GM23338 (cell line): ENCODE results near the gene S100A8.

Experiments
- CREB1 ChIP-seq: fragments of 250-450 bp; sonication (Bioruptor Pico); IDR thresholded peaks from 2 replicates; pipeline ENCODE4 v1.5.0; 2020; ENCODE audit warnings: low read depth, mild to moderate bottlenecking, moderate library complexity
- ETS1 ChIP-seq: IDR thresholded peaks from 2 replicates; pipeline ENCODE4 v1.6.1; 2016; ENCODE audit warnings: antibody characterized with exemption
- EZH2 ChIP-seq: fragments of 200-600 bp; sonication (generic); IDR thresholded peaks from one replicate; pipeline ENCODE4 v1.8.0; 2017; ENCODE audit warnings: antibody characterized with exemption, mild to moderate bottlenecking, low read depth; ENCODE audit not compliant: unreplicated experiment
- EZH2phosphoT487 ChIP-seq: fragments of 200-600 bp; sonication (generic); IDR thresholded peaks from one replicate; pipeline ENCODE4 v1.8.1; 2018; ENCODE audit warnings: antibody characterized with exemption; ENCODE audit not compliant: unreplicated experiment
- JUNB ChIP-seq: IDR thresholded peaks from one replicate; pipeline ENCODE4 v1.6.1; 2016; ENCODE audit warnings: antibody characterized with exemption; ENCODE audit not compliant: unreplicated experiment
- NANOG ChIP-seq: IDR thresholded peaks from 2 replicates; pipeline ENCODE4 v1.6.1; 2016; ENCODE audit warnings: antibody characterized with exemption, borderline replicate concordance
- POLR2AphosphoS5 ChIP-seq: IDR thresholded peaks from 2 replicates; pipeline ENCODE4 v1.6.1; 2016; ENCODE audit warnings: antibody characterized with exemption, low read depth
- REST ChIP-seq: IDR thresholded peaks from one replicate; pipeline ENCODE4 v1.6.1; 2018; ENCODE audit warnings: antibody characterized with exemption; ENCODE audit not compliant: unreplicated experiment
- STAT1 ChIP-seq: IDR thresholded peaks from one replicate; pipeline ENCODE4 v1.6.1; 2016; ENCODE audit warnings: antibody characterized with exemption; ENCODE audit not compliant: unreplicated experiment
- ZNF114 ChIP-seq: fragments of 250-450 bp; sonication (Bioruptor Pico); IDR thresholded peaks from 2 replicates; pipeline ENCODE4 v1.5.0; 2020; ENCODE audit warnings: mild to moderate bottlenecking, moderate library complexity
- ZNF331 ChIP-seq: fragments of 250-450 bp; sonication (Bioruptor Pico); IDR thresholded peaks from 2 replicates; pipeline ENCODE4 v1.5.0; 2020; ENCODE audit warnings: low read depth, mild to moderate bottlenecking, moderate library complexity
- TF ChIP-seq, protein P1 (sequence below), 2 experiments: fragments of 200-600 bp in 1 of 2; sonication (generic) in 1 of 2; conservative IDR thresholded peaks; 2 replicates each; pipeline versions ENCODE4 v1.5.1 to v1.6.1; 2016 to 2017; ENCODE audit warnings: antibody characterized with exemption in 2 of 2, low read depth in 2 of 2, mild to moderate bottlenecking in 2 of 2, moderate library complexity in 1 of 2
- TF ChIP-seq, protein P2 (sequence below): fragments of 250-450 bp; sonication (Bioruptor Pico); IDR thresholded peaks from 2 replicates; pipeline ENCODE4 v1.5.0; 2020; ENCODE audit warnings: mild to moderate bottlenecking, moderate library complexity

DNA sequence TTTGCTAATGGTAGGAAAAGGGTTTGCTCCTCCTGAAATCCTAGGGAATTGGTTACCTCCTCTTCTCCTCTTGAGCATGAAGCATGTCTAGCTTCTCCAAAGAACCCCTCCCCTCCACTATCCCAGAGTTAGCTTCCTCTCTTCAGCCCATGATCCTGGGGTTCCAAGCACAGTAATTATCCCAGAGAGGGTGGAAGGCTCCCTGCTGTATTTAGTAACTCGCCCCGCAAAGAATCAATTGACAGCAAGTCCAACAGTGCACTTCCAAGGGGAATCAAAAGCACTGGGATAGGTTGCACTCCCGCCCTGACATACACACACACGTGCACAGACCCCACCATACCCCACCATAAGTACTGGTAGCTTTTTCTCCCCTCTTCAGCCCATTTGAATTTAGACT, 3.1 kb downstream of the S100A8 start:
- TF ChIP-seq, protein P1, sequence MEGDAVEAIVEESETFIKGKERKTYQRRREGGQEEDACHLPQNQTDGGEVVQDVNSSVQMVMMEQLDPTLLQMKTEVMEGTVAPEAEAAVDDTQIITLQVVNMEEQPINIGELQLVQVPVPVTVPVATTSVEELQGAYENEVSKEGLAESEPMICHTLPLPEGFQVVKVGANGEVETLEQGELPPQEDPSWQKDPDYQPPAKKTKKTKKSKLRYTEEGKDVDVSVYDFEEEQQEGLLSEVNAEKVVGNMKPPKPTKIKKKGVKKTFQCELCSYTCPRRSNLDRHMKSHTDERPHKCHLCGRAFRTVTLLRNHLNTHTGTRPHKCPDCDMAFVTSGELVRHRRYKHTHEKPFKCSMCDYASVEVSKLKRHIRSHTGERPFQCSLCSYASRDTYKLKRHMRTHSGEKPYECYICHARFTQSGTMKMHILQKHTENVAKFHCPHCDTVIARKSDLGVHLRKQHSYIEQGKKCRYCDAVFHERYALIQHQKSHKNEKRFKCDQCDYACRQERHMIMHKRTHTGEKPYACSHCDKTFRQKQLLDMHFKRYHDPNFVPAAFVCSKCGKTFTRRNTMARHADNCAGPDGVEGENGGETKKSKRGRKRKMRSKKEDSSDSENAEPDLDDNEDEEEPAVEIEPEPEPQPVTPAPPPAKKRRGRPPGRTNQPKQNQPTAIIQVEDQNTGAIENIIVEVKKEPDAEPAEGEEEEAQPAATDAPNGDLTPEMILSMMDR (conservative IDR thresholded peaks at IDR 0.05; ENCODE audit: low read depth in 2 of 2) = no peak
- TF ChIP-seq CREB1 (CRISPR knock-in tag) = no peak
- no peak for TF ChIP-seq EZH2
- no peak for TF ChIP-seq NANOG
- TF ChIP-seq POLR2AphosphoS5 = no peak
- no peak for TF ChIP-seq EZH2phosphoT487
- TF ChIP-seq ETS1 = no peak
- no peak for TF ChIP-seq REST
- no peak for TF ChIP-seq ZNF114
- TF ChIP-seq STAT1 = no peak
- no peak for TF ChIP-seq ZNF331 (CRISPR knock-in tag)
- no peak for TF ChIP-seq JUNB
- TF ChIP-seq, protein P2, sequence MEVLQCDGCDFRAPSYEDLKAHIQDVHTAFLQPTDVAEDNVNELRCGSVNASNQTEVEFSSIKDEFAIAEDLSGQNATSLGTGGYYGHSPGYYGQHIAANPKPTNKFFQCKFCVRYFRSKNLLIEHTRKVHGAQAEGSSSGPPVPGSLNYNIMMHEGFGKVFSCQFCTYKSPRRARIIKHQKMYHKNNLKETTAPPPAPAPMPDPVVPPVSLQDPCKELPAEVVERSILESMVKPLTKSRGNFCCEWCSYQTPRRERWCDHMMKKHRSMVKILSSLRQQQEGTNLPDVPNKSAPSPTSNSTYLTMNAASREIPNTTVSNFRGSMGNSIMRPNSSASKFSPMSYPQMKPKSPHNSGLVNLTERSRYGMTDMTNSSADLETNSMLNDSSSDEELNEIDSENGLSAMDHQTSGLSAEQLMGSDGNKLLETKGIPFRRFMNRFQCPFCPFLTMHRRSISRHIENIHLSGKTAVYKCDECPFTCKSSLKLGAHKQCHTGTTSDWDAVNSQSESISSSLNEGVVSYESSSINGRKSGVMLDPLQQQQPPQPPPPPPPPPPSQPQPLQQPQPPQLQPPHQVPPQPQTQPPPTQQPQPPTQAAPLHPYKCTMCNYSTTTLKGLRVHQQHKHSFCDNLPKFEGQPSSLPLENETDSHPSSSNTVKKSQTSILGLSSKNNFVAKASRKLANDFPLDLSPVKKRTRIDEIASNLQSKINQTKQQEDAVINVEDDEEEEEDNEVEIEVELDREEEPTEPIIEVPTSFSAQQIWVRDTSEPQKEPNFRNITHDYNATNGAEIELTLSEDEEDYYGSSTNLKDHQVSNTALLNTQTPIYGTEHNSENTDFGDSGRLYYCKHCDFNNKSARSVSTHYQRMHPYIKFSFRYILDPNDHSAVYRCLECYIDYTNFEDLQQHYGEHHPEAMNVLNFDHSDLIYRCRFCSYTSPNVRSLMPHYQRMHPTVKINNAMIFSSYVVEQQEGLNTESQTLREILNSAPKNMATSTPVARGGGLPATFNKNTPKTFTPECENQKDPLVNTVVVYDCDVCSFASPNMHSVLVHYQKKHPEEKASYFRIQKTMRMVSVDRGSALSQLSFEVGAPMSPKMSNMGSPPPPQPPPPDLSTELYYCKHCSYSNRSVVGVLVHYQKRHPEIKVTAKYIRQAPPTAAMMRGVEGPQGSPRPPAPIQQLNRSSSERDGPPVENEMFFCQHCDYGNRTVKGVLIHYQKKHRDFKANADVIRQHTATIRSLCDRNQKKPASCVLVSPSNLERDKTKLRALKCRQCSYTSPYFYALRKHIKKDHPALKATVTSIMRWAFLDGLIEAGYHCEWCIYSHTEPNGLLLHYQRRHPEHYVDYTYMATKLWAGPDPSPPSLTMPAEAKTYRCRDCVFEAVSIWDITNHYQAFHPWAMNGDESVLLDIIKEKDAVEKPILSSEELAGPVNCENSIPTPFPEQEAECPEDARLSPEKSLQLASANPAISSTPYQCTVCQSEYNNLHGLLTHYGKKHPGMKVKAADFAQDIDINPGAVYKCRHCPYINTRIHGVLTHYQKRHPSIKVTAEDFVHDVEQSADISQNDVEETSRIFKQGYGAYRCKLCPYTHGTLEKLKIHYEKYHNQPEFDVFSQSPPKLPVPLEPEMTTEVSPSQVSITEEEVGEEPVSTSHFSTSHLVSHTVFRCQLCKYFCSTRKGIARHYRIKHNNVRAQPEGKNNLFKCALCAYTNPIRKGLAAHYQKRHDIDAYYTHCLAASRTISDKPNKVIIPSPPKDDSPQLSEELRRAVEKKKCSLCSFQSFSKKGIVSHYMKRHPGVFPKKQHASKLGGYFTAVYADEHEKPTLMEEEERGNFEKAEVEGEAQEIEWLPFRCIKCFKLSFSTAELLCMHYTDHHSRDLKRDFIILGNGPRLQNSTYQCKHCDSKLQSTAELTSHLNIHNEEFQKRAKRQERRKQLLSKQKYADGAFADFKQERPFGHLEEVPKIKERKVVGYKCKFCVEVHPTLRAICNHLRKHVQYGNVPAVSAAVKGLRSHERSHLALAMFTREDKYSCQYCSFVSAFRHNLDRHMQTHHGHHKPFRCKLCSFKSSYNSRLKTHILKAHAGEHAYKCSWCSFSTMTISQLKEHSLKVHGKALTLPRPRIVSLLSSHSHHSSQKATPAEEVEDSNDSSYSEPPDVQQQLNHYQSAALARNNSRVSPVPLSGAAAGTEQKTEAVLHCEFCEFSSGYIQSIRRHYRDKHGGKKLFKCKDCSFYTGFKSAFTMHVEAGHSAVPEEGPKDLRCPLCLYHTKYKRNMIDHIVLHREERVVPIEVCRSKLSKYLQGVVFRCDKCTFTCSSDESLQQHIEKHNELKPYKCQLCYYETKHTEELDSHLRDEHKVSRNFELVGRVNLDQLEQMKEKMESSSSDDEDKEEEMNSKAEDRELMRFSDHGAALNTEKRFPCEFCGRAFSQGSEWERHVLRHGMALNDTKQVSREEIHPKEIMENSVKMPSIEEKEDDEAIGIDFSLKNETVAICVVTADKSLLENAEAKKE (CRISPR knock-in tag) = no peak
